HT1080 (cell line): Measurements from ENCODE around the gene CNKSR2. TPM values are rescaled to one million over a fixed set of nuclear protein-coding genes. Genes with fewer than 3 reads are reported as not detected.
"Not testable (repeated sequence)": the region's sequence is repeated elsewhere in the genome, so short reads cannot be mapped to it uniquely, and the experiment has no call there.

Experiments
- DNase-seq: peaks from one replicate; pipeline ENCODE4 v3.0.0-alpha.2; 2015; ENCODE audit warnings: low read depth
- total RNA-seq: library from RNA; depleted of rRNA; stranded (reverse); fragments of >200 nt; shearing (Covaris generic); gene quantifications from 2 replicates; pipeline ENCODE4 v1.2.3, GENCODE V29; 2014

Gene CNKSR2
- total RNA-seq, 1 experiment from 2014 or later: 8.6 TPM

DNA sequence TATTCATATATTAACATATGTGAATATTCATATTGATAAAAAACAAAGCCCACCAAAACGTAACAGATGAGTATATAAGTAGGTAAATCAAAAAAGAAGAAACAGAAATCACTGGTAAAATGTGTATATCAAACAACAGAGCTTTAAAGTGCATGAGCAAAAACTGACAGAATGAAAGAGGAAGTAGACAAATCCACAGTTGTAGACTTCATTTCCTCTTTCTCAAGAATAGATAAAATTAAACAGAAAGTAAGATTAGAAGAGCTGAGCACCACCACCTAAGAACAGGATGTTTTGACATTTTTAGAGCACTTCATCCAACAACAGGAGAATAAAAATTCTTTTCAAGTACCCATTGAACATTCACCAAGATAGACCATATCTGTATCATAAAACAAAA is 64.6 kb downstream of the CNKSR2 start:
- DNase-seq: no peak

DNA sequence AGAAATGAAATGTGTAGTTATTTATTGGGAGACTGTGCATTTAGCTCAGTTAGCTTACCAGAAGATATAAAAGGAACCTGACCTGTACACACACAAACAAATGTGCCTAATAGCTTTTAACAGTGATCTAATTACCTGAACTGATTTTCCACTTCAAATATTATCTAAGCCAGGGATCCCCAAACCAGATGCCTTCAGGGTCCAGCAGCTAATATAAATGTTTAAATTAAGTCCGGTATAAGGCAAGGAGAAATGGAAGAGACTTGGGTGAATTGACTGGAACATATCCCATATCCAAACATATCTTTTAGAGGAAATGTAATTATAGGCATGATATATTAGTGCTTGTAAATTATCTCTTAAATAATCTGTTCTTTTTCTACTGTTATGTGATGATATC is 66.7 kb downstream of the CNKSR2 start:
- DNase-seq: no peak

DNA sequence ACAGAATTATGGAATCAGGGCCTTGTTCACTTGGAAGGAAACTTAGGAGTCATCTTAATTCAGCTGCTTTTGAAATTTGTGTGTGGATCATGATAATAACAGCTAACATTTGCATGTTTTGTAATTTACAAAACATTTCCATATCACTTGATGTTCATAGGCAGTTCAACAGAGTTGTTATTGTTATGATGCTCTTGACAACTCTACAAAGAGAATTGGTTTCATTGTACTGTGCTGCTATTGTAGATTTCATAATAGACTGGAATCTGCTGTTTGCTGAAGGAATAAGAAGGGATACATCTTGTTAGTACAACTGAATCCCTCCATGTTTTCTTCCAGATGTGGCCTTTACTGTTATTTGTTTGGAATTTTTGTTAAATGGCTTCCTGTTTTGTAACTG is 83.5 kb downstream of the CNKSR2 start:
- no peak for DNase-seq

DNA sequence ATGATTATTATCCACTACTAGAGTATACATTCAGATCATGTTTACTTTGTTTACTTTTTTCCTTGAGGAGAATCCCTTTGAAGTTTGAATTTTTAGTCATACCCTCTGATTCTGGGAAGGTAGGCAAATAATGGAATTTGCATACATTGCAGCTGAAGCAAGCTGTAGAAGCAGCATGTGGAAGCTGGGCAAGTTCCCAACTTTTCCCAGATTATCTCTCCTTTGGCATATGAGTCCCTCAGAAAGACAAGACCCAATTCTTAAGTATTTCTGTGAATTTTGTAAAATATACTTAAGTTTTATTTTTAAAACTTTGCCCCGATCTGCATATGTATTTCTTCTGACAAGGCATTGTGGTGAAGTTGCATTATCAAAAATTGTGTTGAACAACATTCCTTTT is 94.9 kb downstream of the CNKSR2 start:
- no peak for DNase-seq

DNA sequence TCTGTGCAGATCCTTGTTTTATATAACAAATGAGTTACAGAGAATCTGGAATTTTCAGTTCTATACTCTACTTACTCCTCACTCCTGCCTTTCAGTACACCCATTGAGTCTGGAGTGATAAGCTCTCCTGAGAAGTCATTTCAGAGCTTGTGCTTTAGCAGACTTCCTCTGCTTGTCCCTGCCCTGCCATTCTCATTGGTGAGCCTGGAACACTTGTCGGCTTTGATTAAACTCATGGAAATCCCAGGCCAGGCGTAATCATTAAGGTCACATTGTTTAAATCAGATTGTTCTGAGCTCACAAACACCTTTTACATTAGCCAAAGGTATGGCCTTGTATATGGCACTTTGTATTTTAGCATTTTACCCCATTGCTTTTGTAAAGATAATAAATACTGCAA is 102.7 kb downstream of the CNKSR2 start:
- no peak for DNase-seq

DNA sequence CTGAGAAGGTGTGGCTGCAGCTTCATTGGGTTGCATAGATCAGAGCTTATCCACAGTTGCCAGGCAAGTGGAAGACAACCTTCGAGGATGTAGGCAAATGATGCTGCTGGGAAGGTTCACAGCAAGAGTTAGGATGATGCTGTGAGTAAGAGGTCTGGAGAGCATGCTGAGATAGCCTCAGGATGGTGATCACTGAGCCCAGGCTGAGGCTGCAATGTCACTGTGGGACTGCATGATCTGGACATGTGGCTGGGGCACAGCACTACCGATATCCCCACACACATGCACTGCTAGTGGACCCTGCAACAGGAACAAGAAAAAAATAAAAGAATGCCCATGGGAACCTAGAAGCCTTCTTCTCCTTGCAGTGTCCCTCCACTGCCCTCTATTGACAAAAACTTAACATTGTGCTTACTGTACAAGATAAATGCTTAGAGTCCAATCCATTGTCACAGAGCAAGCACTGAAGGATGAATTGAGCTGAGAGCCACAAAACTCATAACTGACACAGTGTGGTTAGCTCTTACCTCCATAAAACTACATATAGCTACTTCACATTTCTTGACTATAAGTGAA is 105.6 kb downstream of the CNKSR2 start:
- peak; percentile 46 for DNase-seq

DNA sequence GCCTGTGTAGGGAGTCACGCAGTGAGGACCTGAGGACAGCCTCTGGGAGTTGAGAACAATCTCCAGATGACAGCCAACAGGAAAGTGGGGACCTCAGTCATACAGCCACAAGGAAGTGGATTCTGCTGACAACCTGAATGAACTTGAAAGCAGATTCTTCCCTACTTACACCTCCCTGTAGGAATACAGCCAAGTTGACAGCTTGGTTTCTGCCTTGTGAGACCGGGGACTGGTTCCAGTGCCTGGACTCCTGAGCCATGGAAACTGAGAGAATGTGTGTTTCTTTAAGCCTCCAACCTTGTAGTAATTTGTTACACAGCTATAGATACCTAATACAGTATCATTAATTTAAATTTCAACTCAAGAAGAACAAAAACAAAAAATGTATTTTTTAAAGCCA is 107.5 kb downstream of the CNKSR2 start:
- no peak for DNase-seq

DNA sequence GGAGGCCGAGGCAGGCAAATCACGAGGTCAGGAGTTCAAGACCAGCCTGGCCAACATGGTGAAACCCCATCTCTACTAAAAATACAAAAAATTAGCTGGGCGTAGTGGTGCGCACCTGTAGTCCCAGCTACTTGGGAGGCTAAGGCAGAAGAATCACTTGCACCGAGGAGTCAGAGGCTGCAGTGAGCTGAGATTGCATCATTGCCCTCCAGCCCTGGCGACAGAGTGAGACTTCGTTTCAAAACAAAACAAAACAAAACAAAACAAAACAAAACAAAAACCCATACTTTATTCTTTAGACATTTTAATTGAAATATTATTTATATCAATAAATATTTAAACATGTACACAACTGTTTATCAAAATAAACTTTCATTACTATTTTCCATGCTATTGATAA is 109.8 kb downstream of the CNKSR2 start:
- not testable (repeated sequence) for DNase-seq

DNA sequence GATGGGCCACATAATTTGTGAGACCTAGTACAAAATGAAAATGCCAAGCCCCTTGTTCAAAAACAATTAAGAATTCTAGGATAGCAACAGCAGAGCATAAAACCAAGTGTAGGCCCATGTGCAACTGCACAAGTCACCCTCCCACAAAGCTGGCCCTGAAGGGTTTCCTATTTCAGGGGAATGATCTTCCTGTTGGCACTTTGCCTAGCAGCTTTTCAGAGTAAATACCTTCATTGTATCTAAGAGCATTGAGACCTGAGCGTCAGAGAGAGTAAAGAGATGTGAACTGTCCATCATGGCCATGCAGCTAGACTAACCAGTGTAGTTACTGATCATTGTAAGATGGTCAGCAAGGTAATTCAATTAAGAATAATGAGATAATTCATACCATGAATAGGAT is 113.6 kb downstream of the CNKSR2 start:
- peak; percentile 27 for DNase-seq

DNA sequence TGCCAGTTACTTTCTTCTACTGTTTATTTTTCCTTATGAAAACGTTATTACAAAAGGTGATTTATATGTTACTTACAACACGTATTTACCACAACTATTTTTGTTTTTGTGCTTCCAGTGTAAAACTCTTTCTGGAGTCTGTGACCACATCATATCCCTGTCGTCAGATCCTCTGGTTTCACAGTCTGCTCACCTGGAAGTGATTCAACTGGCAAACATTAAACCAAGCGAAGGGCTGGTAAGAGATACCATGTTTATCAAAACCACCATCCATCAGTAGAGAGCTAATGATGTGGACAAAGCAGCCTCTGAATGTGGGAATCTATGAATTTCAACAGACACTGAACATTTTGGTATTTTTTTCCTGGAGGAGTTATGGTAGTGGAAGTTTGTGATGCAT is 116.1 kb downstream of the CNKSR2 start:
- no peak for DNase-seq

DNA sequence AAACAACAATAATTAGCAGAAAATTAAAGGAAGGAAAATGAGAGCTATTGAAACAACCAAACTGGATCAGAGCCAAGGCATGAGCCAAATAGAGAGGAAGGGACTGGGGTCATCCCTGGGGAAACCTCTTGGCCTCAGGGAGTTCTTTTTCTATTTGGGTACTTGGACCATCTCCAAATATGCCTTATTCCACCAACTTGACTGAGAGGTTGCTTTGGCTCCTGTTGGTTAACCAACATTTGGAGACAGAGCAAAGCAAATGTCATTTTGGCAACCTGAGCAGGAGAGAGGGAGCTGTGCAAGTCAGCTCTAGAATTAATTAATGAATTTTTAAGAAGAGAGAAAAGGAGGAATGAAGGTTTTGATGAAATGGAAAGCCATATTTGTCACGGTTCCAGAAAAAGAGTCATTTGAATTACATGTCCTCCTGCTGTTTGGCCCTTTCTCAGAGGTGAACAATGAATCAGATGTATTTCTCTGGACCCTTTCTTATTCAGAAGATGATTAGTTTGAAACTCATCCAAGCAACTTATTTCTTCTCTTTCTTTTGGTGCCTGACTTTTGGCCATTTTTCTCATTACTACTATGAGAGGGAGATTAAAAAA is 119.1 kb downstream of the CNKSR2 start:
- peak; percentile 41 for DNase-seq

DNA sequence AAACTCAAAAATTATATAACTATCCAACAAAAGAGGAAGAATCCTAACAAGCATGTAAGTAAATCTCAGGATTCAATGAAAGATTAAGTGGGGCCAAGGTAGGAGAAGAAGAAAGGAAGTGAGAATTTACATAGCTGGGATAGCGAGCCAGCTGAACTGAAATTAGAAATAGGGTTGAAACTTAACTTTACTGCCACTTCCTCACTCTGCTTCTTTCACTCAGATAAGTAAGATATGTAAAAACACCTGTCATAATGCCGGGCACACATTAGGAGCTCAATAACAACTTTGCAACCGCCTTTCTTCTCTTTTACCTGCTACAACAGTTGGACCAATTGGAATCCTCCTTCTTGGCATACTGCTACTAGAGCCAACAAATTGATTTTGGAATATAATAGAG is 129.4 kb downstream of the CNKSR2 start:
- no peak for DNase-seq

DNA sequence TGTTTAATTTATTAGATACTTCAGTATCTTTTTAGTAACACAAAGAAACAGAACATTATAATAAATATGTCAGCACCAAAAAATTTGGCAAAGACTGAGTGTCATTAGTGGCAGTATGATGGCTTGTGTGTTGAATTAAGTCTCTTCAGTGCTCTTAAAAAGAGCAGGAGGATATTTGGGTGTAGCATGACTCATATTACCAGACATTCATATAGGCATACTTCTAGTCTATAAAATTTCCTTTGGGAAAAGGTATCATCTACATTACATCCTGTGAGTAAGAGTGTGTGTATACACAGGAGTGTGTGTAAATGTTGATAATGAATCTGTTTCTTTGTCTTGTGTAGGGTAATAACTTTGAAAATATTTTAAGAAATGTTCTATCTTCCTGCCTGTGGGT is 135.7 kb downstream of the CNKSR2 start:
- peak; percentile 83 for DNase-seq

DNA sequence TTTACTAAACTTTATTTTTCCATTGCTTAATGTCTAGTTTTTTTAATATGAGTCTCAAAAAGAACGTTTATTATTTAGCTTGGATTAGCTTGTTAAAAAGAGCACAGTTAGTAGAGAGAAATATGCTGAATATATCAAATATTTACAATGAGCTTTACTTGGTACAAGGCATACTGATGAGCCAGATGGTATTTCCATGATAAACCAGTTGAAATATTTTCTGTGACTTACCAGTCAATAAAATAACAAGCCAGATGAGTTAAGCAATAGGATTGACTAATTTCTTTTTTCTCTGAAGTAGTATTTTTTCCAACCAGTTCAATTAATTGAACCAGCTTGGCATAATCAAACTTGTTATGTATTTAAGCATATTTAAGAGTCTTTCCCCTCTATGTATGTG is 149.8 kb downstream of the CNKSR2 start:
- no peak for DNase-seq

DNA sequence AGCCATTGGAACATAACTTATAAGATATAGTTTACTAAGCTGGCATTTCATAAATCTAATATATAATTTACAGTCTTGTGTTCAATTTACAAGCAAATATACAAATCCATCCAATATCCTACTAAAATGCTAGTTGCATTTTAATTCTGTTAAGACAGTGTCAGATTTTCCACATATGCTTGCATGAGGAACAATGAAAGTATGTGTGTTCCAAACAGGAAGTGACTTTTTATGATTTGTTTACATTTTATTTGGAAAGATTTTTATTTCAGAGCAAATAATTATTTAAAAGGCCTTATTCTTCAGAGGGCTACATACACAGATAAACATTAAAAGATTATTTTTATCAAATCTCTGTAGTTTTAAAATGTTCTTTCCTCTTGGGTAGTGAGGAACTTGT is 153.9 kb downstream of the CNKSR2 start:
- no peak for DNase-seq

DNA sequence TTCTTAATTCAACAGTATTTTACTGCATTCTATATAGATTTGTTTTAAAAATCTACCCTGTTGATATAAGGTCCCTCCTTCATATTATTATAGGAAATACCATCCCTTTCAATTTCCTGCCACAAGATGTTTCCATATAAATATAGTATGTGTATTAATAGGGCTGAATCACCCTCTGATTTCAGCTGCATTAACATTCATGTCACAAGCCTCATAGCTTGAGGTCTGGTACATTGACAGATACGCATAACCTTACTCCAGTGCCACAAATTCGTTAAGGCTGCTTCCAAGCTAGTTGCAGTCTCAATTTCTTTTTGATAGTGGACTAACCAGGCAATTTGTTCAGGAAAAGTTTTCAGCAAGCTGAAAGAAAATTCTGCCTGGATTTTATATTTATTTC is 155.6 kb downstream of the CNKSR2 start:
- DNase-seq: no peak

DNA sequence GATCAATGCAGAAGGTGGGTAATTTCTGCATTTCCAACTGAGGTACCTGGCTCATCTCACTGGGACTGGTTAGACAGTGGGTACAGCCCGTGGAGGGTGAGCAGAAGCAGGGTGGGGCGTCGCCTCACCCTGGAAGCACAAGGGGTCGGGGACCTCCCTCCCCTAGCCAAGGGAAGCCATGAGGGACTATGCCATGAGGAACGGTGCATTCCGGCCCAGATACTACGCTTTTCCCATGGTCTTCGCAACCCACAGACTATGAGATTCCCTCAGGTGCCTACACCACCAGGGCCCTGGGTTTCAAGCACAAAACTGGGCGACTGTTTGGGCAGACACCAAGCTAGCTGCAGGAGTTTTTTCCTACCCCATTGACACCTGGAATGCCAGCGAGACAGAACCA is 170.4 kb downstream of the CNKSR2 start:
- DNase-seq: not testable (repeated sequence)

DNA sequence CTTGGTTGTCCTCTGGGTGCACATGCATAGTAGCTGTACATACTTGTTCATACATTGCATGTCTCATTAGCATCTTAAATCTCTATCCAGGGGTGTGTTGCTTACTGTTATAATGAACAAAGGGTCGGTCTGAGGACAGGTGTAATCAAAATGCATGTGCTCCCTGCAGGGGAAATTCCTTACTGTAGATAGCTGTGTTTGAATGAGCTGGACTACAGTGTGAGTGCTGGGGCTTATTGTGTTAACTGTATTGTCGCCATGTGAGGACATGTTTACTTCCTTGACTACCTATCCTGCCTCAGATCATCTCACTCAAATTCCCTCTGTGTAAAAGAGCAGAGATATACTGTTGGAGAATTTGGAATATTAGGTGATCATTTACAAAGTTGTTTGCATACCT is 185.2 kb downstream of the CNKSR2 start:
- DNase-seq: no peak

DNA sequence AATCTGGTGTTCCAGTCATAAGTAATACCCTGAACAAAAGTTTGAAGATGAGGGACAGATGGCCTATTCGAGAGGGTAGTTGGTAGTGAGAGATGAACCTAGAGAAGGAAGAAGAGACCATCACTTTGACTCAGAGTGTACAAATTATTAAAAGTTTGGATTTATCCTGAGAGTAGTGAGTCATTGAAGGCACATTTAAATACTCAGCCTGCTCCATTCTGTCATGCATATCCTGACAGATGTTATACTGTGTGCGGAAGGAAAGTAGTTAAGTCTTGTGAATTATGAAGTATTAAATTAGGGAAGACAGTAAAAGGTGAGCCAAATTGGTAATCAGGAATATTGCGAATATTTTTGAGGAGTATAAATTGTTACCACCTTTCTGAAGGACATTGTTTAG is 190.8 kb downstream of the CNKSR2 start:
- DNase-seq: no peak

DNA sequence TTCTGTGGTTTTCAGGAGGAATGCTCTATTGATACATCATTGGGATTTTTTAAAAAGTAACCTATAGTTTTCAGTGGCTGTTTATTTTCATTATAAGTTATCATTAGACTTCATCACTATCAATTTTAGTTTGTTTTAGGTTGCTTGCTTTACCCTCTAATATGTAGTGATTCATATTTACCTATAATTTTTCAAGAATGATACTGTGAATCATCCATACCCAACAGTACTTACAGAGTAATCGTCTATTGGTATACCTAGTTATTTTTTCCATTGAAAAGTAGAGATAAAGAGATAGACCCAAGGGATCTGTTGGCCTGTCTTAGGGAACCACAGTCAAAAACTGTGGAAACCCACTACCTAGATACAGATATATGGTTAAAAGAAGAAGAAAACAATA is 200.6 kb downstream of the CNKSR2 start:
- no peak for DNase-seq

DNA sequence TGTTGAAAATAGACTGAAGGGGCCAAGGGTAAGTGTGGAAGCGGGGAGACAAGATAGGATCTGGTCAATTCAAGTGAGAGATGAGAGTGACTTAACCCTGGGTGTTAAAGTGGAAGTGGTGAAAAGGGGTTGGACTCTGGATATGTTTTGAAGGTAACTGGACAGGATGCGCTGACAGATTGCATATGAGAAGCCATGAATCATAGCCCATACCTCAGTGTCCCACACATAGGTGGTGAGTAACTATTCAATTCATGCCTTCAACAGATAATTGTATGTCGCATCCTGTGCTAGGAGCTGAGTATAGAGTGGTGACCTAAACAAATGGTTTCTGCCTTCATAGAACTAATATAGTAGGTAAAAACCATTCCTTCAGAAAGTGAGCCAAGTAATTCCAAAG is 207.3 kb downstream of the CNKSR2 start:
- DNase-seq: peak; percentile 41

DNA sequence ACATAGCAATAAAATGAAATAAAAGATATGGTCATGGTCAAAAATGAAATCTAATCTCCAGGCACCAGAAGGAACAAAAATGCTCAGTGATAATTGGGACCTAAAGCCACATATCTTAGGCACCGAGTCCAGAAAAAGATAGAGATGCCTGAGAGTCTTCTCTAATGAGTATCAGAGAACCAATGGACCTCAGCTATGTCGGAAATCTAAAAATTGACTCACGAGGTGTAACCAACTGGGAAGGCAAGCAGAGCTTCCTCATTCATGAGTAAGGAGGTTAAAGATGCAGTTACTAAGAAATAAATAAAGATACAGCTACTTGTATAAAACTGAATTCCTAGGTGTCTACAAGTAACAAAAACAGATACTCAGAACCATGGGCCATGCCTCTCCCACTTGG is 211.8 kb downstream of the CNKSR2 start:
- no peak for DNase-seq

DNA sequence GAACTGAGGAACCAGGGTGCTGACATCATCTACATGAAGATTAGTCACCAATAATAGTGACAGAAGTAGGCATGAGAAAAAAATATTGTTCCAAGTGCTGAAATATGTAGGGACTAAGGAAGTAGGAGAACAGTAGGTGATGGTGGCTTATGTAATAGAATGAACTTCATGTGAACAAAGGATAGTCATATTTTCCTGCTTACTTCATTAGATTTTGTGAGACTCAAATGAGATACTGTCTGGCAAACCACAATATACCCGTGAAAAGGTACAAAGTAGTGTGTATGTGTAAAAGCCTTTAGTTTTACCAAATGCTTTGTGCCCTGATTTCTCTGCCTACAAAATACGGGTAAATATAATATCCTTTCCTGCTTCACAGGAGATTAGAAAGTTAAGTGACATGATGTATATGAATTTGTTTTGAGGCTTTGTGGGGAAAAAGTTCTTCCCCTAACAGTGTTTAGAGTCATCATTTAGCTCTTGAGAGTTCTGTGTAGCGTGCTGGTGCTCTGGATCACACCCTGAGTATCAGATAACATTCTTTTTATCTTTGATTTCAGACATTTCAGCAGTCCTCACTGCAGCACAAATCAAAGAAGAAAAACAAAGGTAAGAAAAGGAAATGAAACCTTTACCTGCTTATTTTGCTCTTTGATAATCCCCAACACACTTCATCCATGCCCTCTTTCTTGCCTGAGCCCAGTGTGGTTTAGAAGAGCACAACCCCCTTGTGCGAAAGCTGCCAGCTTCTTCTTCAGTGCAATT is 216.0 kb downstream of the CNKSR2 start:
- DNase-seq: no peak
